HEK293 (cell line): Measurements from ENCODE around the gene TSPOAP1.

Experiments used
- BCL11A ChIP-seq: fragments of 450-650 bp; formaldehyde crosslinking; IDR thresholded peaks from 2 replicates; pipeline ENCODE4 v1.5.1; 2016; ENCODE audit warnings: low read depth, missing biosample characterization, missing genetic modification characterization
- BCL11B ChIP-seq: fragments of 450-650 bp; formaldehyde crosslinking; IDR thresholded peaks from 2 replicates; pipeline ENCODE4 v1.5.1; 2016; ENCODE audit warnings: low read depth, missing biosample characterization, missing genetic modification characterization
- GLI4 ChIP-seq: fragments of 450-650 bp; formaldehyde crosslinking; IDR thresholded peaks from 2 replicates; pipeline ENCODE4 v1.5.1; 2016; ENCODE audit warnings: missing biosample characterization, missing genetic modification characterization
- OSR2 ChIP-seq: fragments of 450-650 bp; formaldehyde crosslinking; IDR thresholded peaks from 2 replicates; pipeline ENCODE4 v1.5.1; 2016; ENCODE audit warnings: missing biosample characterization, missing genetic modification characterization
- PRDM1 ChIP-seq: fragments of 450-650 bp; formaldehyde crosslinking; IDR thresholded peaks from 2 replicates; pipeline ENCODE4; 2016; ENCODE audit warnings: missing biosample characterization, missing genetic modification characterization
- RBAK ChIP-seq: fragments of 450-650 bp; formaldehyde crosslinking; IDR thresholded peaks from 2 replicates; pipeline ENCODE4 v1.5.1; 2016; ENCODE audit warnings: missing biosample characterization, missing genetic modification characterization
- TCF7L2 ChIP-seq: IDR thresholded peaks from 2 replicates; pipeline ENCODE4 v1.6.1; 2011; ENCODE audit warnings: low read depth, mild to moderate bottlenecking, inconsistent platforms, low read length, moderate library complexity, borderline replicate concordance
- ZIC2 ChIP-seq: fragments of 450-650 bp; formaldehyde crosslinking; IDR thresholded peaks from 2 replicates; pipeline ENCODE4 v1.5.1; 2016; ENCODE audit warnings: missing biosample characterization, missing genetic modification characterization
- ZNF121 ChIP-seq: fragments of 450-650 bp; formaldehyde crosslinking; IDR thresholded peaks from 2 replicates; pipeline ENCODE4 v1.5.1; 2016; ENCODE audit warnings: missing biosample characterization, missing genetic modification characterization
- ZNF354C ChIP-seq: fragments of 450-650 bp; formaldehyde crosslinking; IDR thresholded peaks from 2 replicates; pipeline ENCODE4 v1.5.1; 2016; ENCODE audit warnings: missing biosample characterization, missing genetic modification characterization, low read depth, borderline replicate concordance
- ZNF423 ChIP-seq: fragments of 450-650 bp; formaldehyde crosslinking; IDR thresholded peaks from 2 replicates; pipeline ENCODE4 v1.5.1; 2016; ENCODE audit warnings: missing biosample characterization, missing genetic modification characterization
- ZNF426 ChIP-seq: fragments of 450-650 bp; formaldehyde crosslinking; IDR thresholded peaks from 2 replicates; pipeline ENCODE4 v1.5.1; 2017; ENCODE audit warnings: missing biosample characterization, missing genetic modification characterization, mild to moderate bottlenecking, inconsistent platforms, moderate library complexity
- ZNF473 ChIP-seq: fragments of 450-650 bp; formaldehyde crosslinking; IDR thresholded peaks from 2 replicates; pipeline ENCODE4 v1.5.1; 2017; ENCODE audit warnings: missing biosample characterization, missing genetic modification characterization
- ZNF529 ChIP-seq: fragments of 450-650 bp; formaldehyde crosslinking; IDR thresholded peaks from 2 replicates; pipeline ENCODE4 v1.5.1; 2017; ENCODE audit warnings: missing genetic modification characterization, missing biosample characterization; ENCODE audit not compliant: insufficient replicate concordance
- ZNF555 ChIP-seq: fragments of 450-650 bp; formaldehyde crosslinking; conservative IDR thresholded peaks from 2 replicates; pipeline ENCODE4 v1.5.1; 2017; ENCODE audit warnings: missing biosample characterization, mild to moderate bottlenecking, missing genetic modification characterization, inconsistent platforms
- ZNF561 ChIP-seq: fragments of 450-650 bp; IDR thresholded peaks from 2 replicates; pipeline ENCODE4 v1.5.1; 2018; ENCODE audit warnings: missing biosample characterization, missing genetic modification characterization, borderline replicate concordance
- ZNF600 ChIP-seq: fragments of 450-650 bp; formaldehyde crosslinking; IDR thresholded peaks from 2 replicates; pipeline ENCODE4 v1.5.1; 2016; ENCODE audit warnings: missing biosample characterization, missing genetic modification characterization
- ZNF610 ChIP-seq: fragments of 450-650 bp; formaldehyde crosslinking; IDR thresholded peaks from 2 replicates; pipeline ENCODE4 v1.5.1; 2016; ENCODE audit warnings: missing biosample characterization, missing genetic modification characterization, borderline replicate concordance
- ZNF658 ChIP-seq: fragments of 450-650 bp; formaldehyde crosslinking; IDR thresholded peaks from 2 replicates; pipeline ENCODE4; 2016; ENCODE audit warnings: missing biosample characterization, missing genetic modification characterization
- ZNF76 ChIP-seq: fragments of 450-650 bp; formaldehyde crosslinking; IDR thresholded peaks from 2 replicates; pipeline ENCODE4; 2016; ENCODE audit warnings: low read depth, missing biosample characterization, missing genetic modification characterization, borderline replicate concordance
- ZNF785 ChIP-seq: fragments of 450-650 bp; formaldehyde crosslinking; IDR thresholded peaks from 2 replicates; pipeline ENCODE4 v1.5.1; 2016; ENCODE audit warnings: missing biosample characterization, missing genetic modification characterization
- ZXDB ChIP-seq: fragments of 450-650 bp; formaldehyde crosslinking; IDR thresholded peaks from 2 replicates; pipeline ENCODE4 v1.5.1; 2016; ENCODE audit warnings: missing biosample characterization, missing genetic modification characterization
- TF ChIP-seq, protein P1 (sequence below): fragments of 450-650 bp; formaldehyde crosslinking; IDR thresholded peaks from 2 replicates; pipeline ENCODE4 v1.5.1; 2016; ENCODE audit warnings: missing biosample characterization, missing genetic modification characterization
- TF ChIP-seq, protein P2 (sequence below): fragments of 450-650 bp; formaldehyde crosslinking; IDR thresholded peaks from 2 replicates; pipeline ENCODE4 v1.5.1; 2016; ENCODE audit warnings: missing biosample characterization, missing genetic modification characterization
- TF ChIP-seq, protein P3 (sequence below): fragments of 450-650 bp; formaldehyde crosslinking; IDR thresholded peaks from 2 replicates; pipeline ENCODE4 v1.5.1; 2016; ENCODE audit warnings: missing biosample characterization, missing genetic modification characterization
- TF ChIP-seq, protein P4 (sequence below): fragments of 450-650 bp; formaldehyde crosslinking; IDR thresholded peaks from 2 replicates; pipeline ENCODE4 v1.5.1; 2016; ENCODE audit warnings: missing biosample characterization, missing genetic modification characterization
- TF ChIP-seq, protein P5 (sequence below): fragments of 450-650 bp; formaldehyde crosslinking; IDR thresholded peaks from 2 replicates; pipeline ENCODE4 v1.5.1; 2016; ENCODE audit warnings: missing biosample characterization, missing genetic modification characterization

Gene TSPOAP1

DNA sequence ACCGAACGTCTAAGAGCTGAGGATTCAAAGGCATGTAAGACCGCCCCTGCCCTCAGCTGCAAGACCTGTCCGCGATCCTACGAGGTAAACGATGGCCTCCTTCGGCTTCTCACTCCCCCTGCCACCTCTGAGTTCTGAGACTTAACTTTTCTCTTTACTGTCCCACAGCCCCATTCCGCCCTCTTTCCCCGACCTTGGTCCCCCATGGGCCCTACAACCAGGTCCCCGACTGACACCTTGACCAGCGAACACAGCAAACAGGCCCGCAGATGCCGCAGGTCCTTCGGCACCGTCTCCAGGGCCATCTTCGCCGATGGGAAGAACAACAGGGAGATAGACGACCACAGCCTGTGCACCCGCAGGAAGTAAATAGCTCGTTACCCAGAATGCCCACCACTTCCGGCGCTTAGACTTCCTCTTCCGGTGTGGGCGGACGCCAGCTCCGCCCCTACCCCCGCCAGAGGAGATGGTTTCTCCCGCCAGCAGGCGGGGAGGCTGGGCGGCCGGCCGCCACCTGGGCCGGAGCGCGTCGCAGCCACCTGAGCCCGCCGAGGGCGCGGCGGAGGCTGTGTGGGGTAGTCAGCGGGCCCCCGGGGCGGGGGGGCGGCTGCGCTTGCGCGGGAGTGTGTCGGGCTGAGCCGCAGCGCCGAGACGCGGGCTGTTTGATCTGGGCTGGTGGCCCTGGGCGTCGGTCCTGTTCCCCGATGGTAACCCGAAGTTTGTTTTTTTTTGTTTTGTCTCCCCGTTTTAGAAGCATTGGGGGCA, 23.4 kb upstream of the TSPOAP1 start, which contains the start of gene SUPT4H1 (continued):
- TF ChIP-seq ZNF600 (tag by site-specific recombination): peak; percentile 64
- no peak for TF ChIP-seq ZNF426 (tag by site-specific recombination)
- TF ChIP-seq ZNF610: no peak
- no peak for TF ChIP-seq ZNF121 (tag by site-specific recombination)
- peak; percentile 89; the same call in 1 of the 2 replicates for TF ChIP-seq ZNF561 (tag by site-specific recombination)
- no peak for TF ChIP-seq GLI4 (tag by site-specific recombination)
- TF ChIP-seq BCL11A (tag by site-specific recombination): no peak
- TF ChIP-seq, protein P1, sequence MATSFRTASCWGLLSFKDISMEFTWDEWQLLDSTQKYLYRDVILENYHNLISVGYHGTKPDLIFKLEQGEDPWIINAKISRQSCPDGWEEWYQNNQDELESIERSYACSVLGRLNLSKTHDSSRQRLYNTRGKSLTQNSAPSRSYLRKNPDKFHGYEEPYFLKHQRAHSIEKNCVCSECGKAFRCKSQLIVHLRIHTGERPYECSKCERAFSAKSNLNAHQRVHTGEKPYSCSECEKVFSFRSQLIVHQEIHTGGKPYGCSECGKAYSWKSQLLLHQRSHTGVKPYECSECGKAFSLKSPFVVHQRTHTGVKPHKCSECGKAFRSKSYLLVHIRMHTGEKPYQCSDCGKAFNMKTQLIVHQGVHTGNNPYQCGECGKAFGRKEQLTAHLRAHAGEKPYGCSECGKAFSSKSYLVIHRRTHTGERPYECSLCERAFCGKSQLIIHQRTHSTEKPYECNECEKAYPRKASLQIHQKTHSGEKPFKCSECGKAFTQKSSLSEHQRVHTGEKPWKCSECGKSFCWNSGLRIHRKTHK (tag by site-specific recombination): no peak
- no peak for TF ChIP-seq ZNF473 (tag by site-specific recombination)
- TF ChIP-seq BCL11B (tag by site-specific recombination): no peak
- TF ChIP-seq ZXDB: peak; percentile 72; the same call in 1 of the 2 replicates
- TF ChIP-seq ZNF529: no peak
- TF ChIP-seq TCF7L2: peak; percentile 94
- TF ChIP-seq, protein P2, sequence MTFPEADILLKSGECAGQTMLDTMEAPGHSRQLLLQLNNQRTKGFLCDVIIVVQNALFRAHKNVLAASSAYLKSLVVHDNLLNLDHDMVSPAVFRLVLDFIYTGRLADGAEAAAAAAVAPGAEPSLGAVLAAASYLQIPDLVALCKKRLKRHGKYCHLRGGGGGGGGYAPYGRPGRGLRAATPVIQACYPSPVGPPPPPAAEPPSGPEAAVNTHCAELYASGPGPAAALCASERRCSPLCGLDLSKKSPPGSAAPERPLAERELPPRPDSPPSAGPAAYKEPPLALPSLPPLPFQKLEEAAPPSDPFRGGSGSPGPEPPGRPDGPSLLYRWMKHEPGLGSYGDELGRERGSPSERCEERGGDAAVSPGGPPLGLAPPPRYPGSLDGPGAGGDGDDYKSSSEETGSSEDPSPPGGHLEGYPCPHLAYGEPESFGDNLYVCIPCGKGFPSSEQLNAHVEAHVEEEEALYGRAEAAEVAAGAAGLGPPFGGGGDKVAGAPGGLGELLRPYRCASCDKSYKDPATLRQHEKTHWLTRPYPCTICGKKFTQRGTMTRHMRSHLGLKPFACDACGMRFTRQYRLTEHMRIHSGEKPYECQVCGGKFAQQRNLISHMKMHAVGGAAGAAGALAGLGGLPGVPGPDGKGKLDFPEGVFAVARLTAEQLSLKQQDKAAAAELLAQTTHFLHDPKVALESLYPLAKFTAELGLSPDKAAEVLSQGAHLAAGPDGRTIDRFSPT (tag by site-specific recombination): no peak
- TF ChIP-seq RBAK (tag by site-specific recombination): no peak
- TF ChIP-seq ZNF555 (tag by site-specific recombination): no peak
- peak; percentile 93 for TF ChIP-seq ZNF76 (tag by site-specific recombination)
- TF ChIP-seq, protein P3, sequence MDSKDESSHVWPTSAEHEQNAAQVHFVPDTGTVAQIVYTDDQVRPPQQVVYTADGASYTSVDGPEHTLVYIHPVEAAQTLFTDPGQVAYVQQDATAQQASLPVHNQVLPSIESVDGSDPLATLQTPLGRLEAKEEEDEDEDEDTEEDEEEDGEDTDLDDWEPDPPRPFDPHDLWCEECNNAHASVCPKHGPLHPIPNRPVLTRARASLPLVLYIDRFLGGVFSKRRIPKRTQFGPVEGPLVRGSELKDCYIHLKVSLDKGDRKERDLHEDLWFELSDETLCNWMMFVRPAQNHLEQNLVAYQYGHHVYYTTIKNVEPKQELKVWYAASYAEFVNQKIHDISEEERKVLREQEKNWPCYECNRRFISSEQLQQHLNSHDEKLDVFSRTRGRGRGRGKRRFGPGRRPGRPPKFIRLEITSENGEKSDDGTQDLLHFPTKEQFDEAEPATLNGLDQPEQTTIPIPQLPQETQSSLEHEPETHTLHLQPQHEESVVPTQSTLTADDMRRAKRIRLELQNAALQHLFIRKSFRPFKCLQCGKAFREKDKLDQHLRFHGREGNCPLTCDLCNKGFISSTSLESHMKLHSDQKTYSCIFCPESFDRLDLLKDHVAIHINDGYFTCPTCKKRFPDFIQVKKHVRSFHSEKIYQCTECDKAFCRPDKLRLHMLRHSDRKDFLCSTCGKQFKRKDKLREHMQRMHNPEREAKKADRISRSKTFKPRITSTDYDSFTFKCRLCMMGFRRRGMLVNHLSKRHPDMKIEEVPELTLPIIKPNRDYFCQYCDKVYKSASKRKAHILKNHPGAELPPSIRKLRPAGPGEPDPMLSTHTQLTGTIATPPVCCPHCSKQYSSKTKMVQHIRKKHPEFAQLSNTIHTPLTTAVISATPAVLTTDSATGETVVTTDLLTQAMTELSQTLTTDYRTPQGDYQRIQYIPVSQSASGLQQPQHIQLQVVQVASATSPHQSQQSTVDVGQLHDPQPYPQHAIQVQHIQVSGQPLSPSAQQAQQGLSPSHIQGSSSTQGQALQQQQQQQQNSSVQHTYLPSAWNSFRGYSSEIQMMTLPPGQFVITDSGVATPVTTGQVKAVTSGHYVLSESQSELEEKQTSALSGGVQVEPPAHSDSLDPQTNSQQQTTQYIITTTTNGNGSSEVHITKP: peak; percentile 93
- TF ChIP-seq, protein P4, sequence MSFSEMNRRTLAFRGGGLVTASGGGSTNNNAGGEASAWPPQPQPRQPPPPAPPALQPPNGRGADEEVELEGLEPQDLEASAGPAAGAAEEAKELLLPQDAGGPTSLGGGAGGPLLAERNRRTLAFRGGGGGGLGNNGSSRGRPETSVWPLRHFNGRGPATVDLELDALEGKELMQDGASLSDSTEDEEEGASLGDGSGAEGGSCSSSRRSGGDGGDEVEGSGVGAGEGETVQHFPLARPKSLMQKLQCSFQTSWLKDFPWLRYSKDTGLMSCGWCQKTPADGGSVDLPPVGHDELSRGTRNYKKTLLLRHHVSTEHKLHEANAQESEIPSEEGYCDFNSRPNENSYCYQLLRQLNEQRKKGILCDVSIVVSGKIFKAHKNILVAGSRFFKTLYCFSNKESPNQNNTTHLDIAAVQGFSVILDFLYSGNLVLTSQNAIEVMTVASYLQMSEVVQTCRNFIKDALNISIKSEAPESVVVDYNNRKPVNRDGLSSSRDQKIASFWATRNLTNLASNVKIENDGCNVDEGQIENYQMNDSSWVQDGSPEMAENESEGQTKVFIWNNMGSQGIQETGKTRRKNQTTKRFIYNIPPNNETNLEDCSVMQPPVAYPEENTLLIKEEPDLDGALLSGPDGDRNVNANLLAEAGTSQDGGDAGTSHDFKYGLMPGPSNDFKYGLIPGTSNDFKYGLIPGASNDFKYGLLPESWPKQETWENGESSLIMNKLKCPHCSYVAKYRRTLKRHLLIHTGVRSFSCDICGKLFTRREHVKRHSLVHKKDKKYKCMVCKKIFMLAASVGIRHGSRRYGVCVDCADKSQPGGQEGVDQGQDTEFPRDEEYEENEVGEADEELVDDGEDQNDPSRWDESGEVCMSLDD: no peak
- TF ChIP-seq ZNF354C (tag by site-specific recombination): no peak
- TF ChIP-seq ZNF658: no peak
- peak; percentile 54; the same call in 1 of the 2 replicates for TF ChIP-seq OSR2 (tag by site-specific recombination)
- TF ChIP-seq ZNF785 (tag by site-specific recombination): no peak
- TF ChIP-seq PRDM1 (tag by site-specific recombination): no peak
- TF ChIP-seq, protein P5, sequence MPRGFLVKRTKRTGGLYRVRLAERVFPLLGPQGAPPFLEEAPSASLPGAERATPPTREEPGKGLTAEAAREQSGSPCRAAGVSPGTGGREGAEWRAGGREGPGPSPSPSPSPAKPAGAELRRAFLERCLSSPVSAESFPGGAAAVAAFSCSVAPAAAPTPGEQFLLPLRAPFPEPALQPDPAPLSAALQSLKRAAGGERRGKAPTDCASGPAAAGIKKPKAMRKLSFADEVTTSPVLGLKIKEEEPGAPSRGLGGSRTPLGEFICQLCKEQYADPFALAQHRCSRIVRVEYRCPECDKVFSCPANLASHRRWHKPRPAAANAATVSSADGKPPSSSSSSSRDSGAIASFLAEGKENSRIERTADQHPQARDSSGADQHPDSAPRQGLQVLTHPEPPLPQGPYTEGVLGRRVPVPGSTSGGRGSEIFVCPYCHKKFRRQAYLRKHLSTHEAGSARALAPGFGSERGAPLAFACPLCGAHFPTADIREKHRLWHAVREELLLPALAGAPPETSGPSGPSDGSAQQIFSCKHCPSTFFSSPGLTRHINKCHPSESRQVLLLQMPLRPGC: no peak
- 0 out of 2 replicates have a peak, but pooled peaks have one; percentile 7 for TF ChIP-seq ZNF423 (tag by site-specific recombination)
- TF ChIP-seq ZIC2 (tag by site-specific recombination): peak; percentile 41
